SK-N-MC (cell line): Measurements from ENCODE around the gene DCK.
"Not testable (repeated sequence)": the region's sequence is repeated elsewhere in the genome, so short reads cannot be mapped to it uniquely, and the experiment has no call there.

ENCODE experiments used
- DNase-seq: peaks from one replicate; pipeline ENCODE4 v3.0.0-alpha.2; 2011; ENCODE audit warnings: low read depth, low spot score
- H3K27ac ChIP-seq: fragments of 200-600 bp; sonication (generic); 2 replicates; pipeline ENCODE4 v1.5.1; 2016; ENCODE audit warnings: mixed run types
- H3K36me3 ChIP-seq: fragments of 200-600 bp; sonication (generic); 2 replicates; pipeline ENCODE4 v1.6.1; 2017; ENCODE audit warnings: antibody characterized with exemption, low read length, mixed read lengths; ENCODE audit not compliant: insufficient read depth
- H3K4me3 ChIP-seq: fragments of 200-600 bp; sonication (generic); 2 replicates; pipeline ENCODE4 v1.5.1; 2016
- H3K9ac ChIP-seq: fragments of 200-600 bp; sonication (generic); 2 replicates; pipeline ENCODE4 v1.8.0; 2017; ENCODE audit warnings: mixed run types, mixed read lengths; ENCODE audit not compliant: insufficient read length
- H3K9me3 ChIP-seq: fragments of 200-600 bp; sonication (generic); 2 replicates; pipeline ENCODE4 v1.6.1; 2017; ENCODE audit warnings: low read depth, mild to moderate bottlenecking, antibody characterized with exemption, low read length, moderate library complexity, mixed read lengths
- EZH2 ChIP-seq: fragments of 200-600 bp; sonication (generic); IDR thresholded peaks from one replicate; pipeline ENCODE4 v1.6.1; 2017; ENCODE audit warnings: antibody characterized with exemption
- FOXP2 ChIP-seq: optimal IDR thresholded peaks from 2 replicates; pipeline ENCODE3; 2011; ENCODE audit warnings: mild to moderate bottlenecking, moderate library complexity; ENCODE audit not compliant: insufficient read depth; ENCODE audit errors: extremely low read length, control extremely low read depth
- POLR2AphosphoS5 ChIP-seq: IDR thresholded peaks from 2 replicates; pipeline ENCODE4 v1.6.1; 2012; ENCODE audit warnings: mild to moderate bottlenecking, low read depth, low read length, borderline replicate concordance

DCK gene

GRCh38 chr4:71029504-71029903, 36.1 kb downstream of the DCK start:
- Histone ChIP-seq H3K9me3 (no peaks in the 10 kb centered on the region), H3K9ac (no peak overlapping the region), H3K27ac (peak overlapping the region; percentile 10; the same call in 1 of the 2 replicates), H3K36me3 (peaks cover 67% of the 10 kb centered on the region), H3K4me3 (no peak overlapping the region)
- DNase-seq = no peak
- TF ChIP-seq EZH2 (no peak), FOXP2 (no peak), POLR2AphosphoS5 (no peak)

- not testable (repeated sequence) for H3K9me3 ChIP-seq
Observed at GRCh38 chr4:71032106-71032505, 38.7 kb downstream of the DCK start.

GRCh38 chr4:71045256-71045655, 51.8 kb downstream of the DCK start:
- Histone ChIP-seq H3K4me3 (no peak overlapping the region), H3K27ac (no peak overlapping the region), H3K9ac (no peak overlapping the region), H3K9me3 (no peaks in the 10 kb centered on the region), H3K36me3 (peaks cover 26% of the 10 kb centered on the region)
- TF ChIP-seq POLR2AphosphoS5 (no peak), FOXP2 (no peak), EZH2 (no peak)
- DNase-seq = no peak

More at GRCh38 chr4:71032106-71032505, 38.7 kb downstream of the DCK start:
- H3K36me3 ChIP-seq = peaks cover 65% of the 10 kb centered on the region
- H3K4me3 ChIP-seq, DNase-seq, H3K27ac ChIP-seq, H3K9ac ChIP-seq: not testable (repeated sequence)

GRCh38 chr4:71049395-71049794, 55.9 kb downstream of the DCK start:
- Histone ChIP-seq H3K9me3 (no peaks in the 10 kb centered on the region), H3K27ac (no peak overlapping the region), H3K9ac (no peak overlapping the region), H3K4me3 (no peak overlapping the region), H3K36me3 (no peaks in the 10 kb centered on the region; the same call in 1 of the 2 replicates)
- no peak for DNase-seq
- TF ChIP-seq POLR2AphosphoS5 (no peak), EZH2 (no peak), FOXP2 (no peak)

GRCh38 chr4:71050809-71051208, 57.4 kb downstream of the DCK start:
- TF ChIP-seq FOXP2 (no peak), EZH2 (no peak), POLR2AphosphoS5 (no peak)
- no peak overlapping the region for H3K9ac ChIP-seq
- DNase-seq = no peak
- no peaks in the 10 kb centered on the region for H3K36me3 ChIP-seq
- H3K27ac ChIP-seq = no peak overlapping the region
- no peaks in the 10 kb centered on the region for H3K9me3 ChIP-seq
- no peak overlapping the region for H3K4me3 ChIP-seq

GRCh38 chr4:71052034-71052433, 58.6 kb downstream of the DCK start:
- Histone ChIP-seq H3K9me3 (no peaks in the 10 kb centered on the region), H3K27ac (no peak overlapping the region), H3K36me3 (no peaks in the 10 kb centered on the region), H3K4me3 (no peak overlapping the region), H3K9ac (no peak overlapping the region)
- no peak for TF ChIP-seq EZH2
- no peak for TF ChIP-seq POLR2AphosphoS5
- no peak for TF ChIP-seq FOXP2
- no peak for DNase-seq

GRCh38 chr4:71052716-71053115, 59.3 kb downstream of the DCK start:
- no peak overlapping the region for H3K9ac ChIP-seq
- no peak overlapping the region for H3K27ac ChIP-seq
- no peak for DNase-seq
- H3K4me3 ChIP-seq = no peak overlapping the region
- no peaks in the 10 kb centered on the region for H3K36me3 ChIP-seq
- TF ChIP-seq FOXP2 (no peak), EZH2 (no peak), POLR2AphosphoS5 (no peak)
- H3K9me3 ChIP-seq = no peaks in the 10 kb centered on the region

GRCh38 chr4:71053613-71054012, 60.2 kb downstream of the DCK start:
- DNase-seq, H3K4me3 ChIP-seq, H3K27ac ChIP-seq, H3K9me3 ChIP-seq, H3K36me3 ChIP-seq, H3K9ac ChIP-seq: not testable (repeated sequence)

- not testable (repeated sequence) for H3K27ac ChIP-seq, H3K36me3 ChIP-seq, H3K4me3 ChIP-seq, H3K9me3 ChIP-seq, H3K9ac ChIP-seq, DNase-seq
Observed at GRCh38 chr4:71059573-71059972, 66.1 kb downstream of the DCK start.
